Parathyroid adenoma (tissue), 2 donors: Measurements from ENCODE around the gene SIN3A.
"Not testable (repeated sequence)": the region's sequence is repeated elsewhere in the genome, so short reads cannot be mapped to it uniquely, and the experiment has no call there.

Experiments
- H2AFZ ChIP-seq: fragments of 300-600 bp; sonication (generic); one replicate; pipeline ENCODE4 v1.7.0; 2017; ENCODE audit warnings: antibody characterized with exemption, mild to moderate bottlenecking
- H3K27ac ChIP-seq: fragments of 300-600 bp; sonication (generic); one replicate; pipeline ENCODE4 v1.7.0; 2017
- H3K27me3 ChIP-seq: fragments of 300-600 bp; sonication (generic); one replicate; pipeline ENCODE4 v1.7.0; 2017; ENCODE audit warnings: low read length; ENCODE audit not compliant: control insufficient read depth, insufficient read depth
- H3K36me3 ChIP-seq: fragments of 300-600 bp; sonication (generic); one replicate; pipeline ENCODE4 v1.7.0; 2017; ENCODE audit warnings: low read length; ENCODE audit not compliant: control insufficient read depth, insufficient read depth
- H3K4me1 ChIP-seq: fragments of 300-600 bp; sonication (generic); one replicate; pipeline ENCODE4 v1.7.0; 2017; ENCODE audit warnings: control low read depth
- H3K4me2 ChIP-seq: fragments of 300-600 bp; sonication (generic); one replicate; pipeline ENCODE4 v1.7.0; 2017; ENCODE audit warnings: low read length
- H3K4me3 ChIP-seq: fragments of 300-600 bp; sonication (generic); one replicate; pipeline ENCODE4 v1.7.0; 2017; ENCODE audit warnings: low read depth, low read length
- H3K79me2 ChIP-seq: fragments of 300-600 bp; sonication (generic); one replicate; pipeline ENCODE4 v1.7.0; 2017; ENCODE audit warnings: control low read depth
- H3K9ac ChIP-seq: fragments of 300-600 bp; sonication (generic); one replicate; pipeline ENCODE4 v1.7.0; 2017; ENCODE audit warnings: mild to moderate bottlenecking
- H3K9me3 ChIP-seq: fragments of 300-600 bp; sonication (generic); one replicate; pipeline ENCODE4 v1.7.0; 2017; ENCODE audit warnings: low read length; ENCODE audit not compliant: control insufficient read depth
- CTCF ChIP-seq: fragments of 300-600 bp; sonication (generic); IDR thresholded peaks from one replicate; pipeline ENCODE4 v1.7.0; 2017; ENCODE audit warnings: antibody characterized with exemption, mild to moderate bottlenecking
- donor health status: primary hyperparathyroidism.

Gene SIN3A

GRCh38 chr15:75347222-75348033 is 104.1 kb downstream of the SIN3A start:
- Histone ChIP-seq H3K9me3 (no peaks in the 10 kb centered on the region), H3K4me2 (peak overlapping the region; percentile 99), H3K27me3 (no peaks in the 10 kb centered on the region), H3K4me3 (peak overlapping the region; percentile 81), H3K79me2 (no peaks in the 10 kb centered on the region), H3K9ac (peak overlapping the region; percentile 28), H3K4me1 (no peaks in the 10 kb centered on the region), H3K36me3 (no peaks in the 10 kb centered on the region), H2AFZ (peak overlapping the region; percentile 91), H3K27ac (peak overlapping the region; percentile 53)
- no peak for TF ChIP-seq CTCF

- Histone ChIP-seq H3K9me3 (no peaks in the 10 kb centered on the region), H3K9ac (peak within 1 kb of the TSS; percentile 28), H3K27ac (peak within 1 kb of the TSS; percentile 53), H3K36me3 (no peaks in the 10 kb centered on the region), H3K27me3 (no peaks in the 10 kb centered on the region), H2AFZ (peak within 1 kb of the TSS; percentile 91), H3K79me2 (no peaks in the 10 kb centered on the region), H3K4me1 (no peaks in the 10 kb centered on the region), H3K4me2 (peak within 1 kb of the TSS; percentile 99), H3K4me3 (peak within 1 kb of the TSS; percentile 81)
- no peak for TF ChIP-seq CTCF
Measured at GRCh38 chr15:75346796-75347221, 104.7 kb downstream of the SIN3A start, which contains the start of gene NEIL1. Gene NEIL1 (plus strand): TSS chr15:75347039. CDS start chr15:75348906, 1,867 bp downstream.

- not testable (repeated sequence) for H3K36me3 ChIP-seq, H3K9me3 ChIP-seq, H3K79me2 ChIP-seq, H3K27ac ChIP-seq, H3K4me1 ChIP-seq, H3K4me2 ChIP-seq, H3K9ac ChIP-seq, H2AFZ ChIP-seq, H3K27me3 ChIP-seq, H3K4me3 ChIP-seq
Measured at GRCh38 chr15:75343953-75344352, 107.5 kb downstream of the SIN3A start.

GRCh38 chr15:75342221-75342620 is 109.3 kb downstream of the SIN3A start:
- no peak for TF ChIP-seq CTCF
- no peaks in the 10 kb centered on the region for H3K4me1 ChIP-seq
- H3K27ac ChIP-seq, result no peak overlapping the region
- H3K27me3 ChIP-seq, result no peaks in the 10 kb centered on the region
- no peak overlapping the region for H3K9ac ChIP-seq
- no peak overlapping the region for H3K4me3 ChIP-seq
- no peaks in the 10 kb centered on the region for H3K79me2 ChIP-seq
- no peak overlapping the region for H2AFZ ChIP-seq
- no peak overlapping the region for H3K4me2 ChIP-seq
- no peaks in the 10 kb centered on the region for H3K9me3 ChIP-seq
- no peaks in the 10 kb centered on the region for H3K36me3 ChIP-seq

- Histone ChIP-seq H3K4me1 (peaks cover 8% of the 10 kb centered on the region), H3K4me2 (no peak overlapping the region), H3K4me3 (no peak overlapping the region), H2AFZ (no peak overlapping the region), H3K79me2 (no peaks in the 10 kb centered on the region), H3K36me3 (no peaks in the 10 kb centered on the region), H3K27ac (no peak overlapping the region), H3K9me3 (no peaks in the 10 kb centered on the region), H3K27me3 (no peaks in the 10 kb centered on the region), H3K9ac (no peak overlapping the region)
- no peak for TF ChIP-seq CTCF
Measured at GRCh38 chr15:75339531-75340240, 111.8 kb downstream of the SIN3A start.
